SK-N-SH (cell line): Measurements from ENCODE around the gene SLC25A14. TPM values are rescaled to one million over a fixed set of nuclear protein-coding genes. Genes with fewer than 3 reads are reported as not detected.

Experiments
- CTCF ChIA-PET: fragments of 300-600, 350-600 bp; formaldehyde crosslinking; extraction: SDS; loops from one replicate; lab custom pipeline; 2021; lab: Yijun Ruan, JAX
- POLR2A ChIA-PET: fragments of 350-600 bp; sonication (Branson Sonifier 250); formaldehyde crosslinking; extraction: SDS; loops from one replicate; lab custom pipeline; 2020; ENCODE audit warnings: antibody characterized with exemption, inconsistent platforms; lab: Yijun Ruan, JAX
- DNase-seq: peaks from one replicate; pipeline ENCODE4 v3.0.0; 2012
- H2AFZ ChIP-seq: fragments of 200-600 bp; sonication (generic); 2 replicates; pipeline ENCODE4 v1.8.1; 2016; ENCODE audit warnings: antibody characterized with exemption, mild to moderate bottlenecking, low read depth
- H3F3A ChIP-seq: fragments of 200-600 bp; sonication (generic); replicated peaks from 2 replicates; pipeline ENCODE3; 2016; ENCODE audit warnings: antibody characterized with exemption, mild to moderate bottlenecking; ENCODE audit not compliant: insufficient read depth
- H3K27ac ChIP-seq, 2 experiments: fragments of 200-500 bp in 1 of 2; fragments of 200-600 bp in 1 of 2; sonication (Bioruptor generic) in 1 of 2; sonication (generic), shearing (Covaris generic) in 1 of 2; 2 replicates each; pipeline versions ENCODE4 v1.5.1 to v1.6.1; 2014 to 2016; ENCODE audit warnings: low read depth in 2 of 2, inconsistent platforms in 1 of 2, low read length in 1 of 2, mild to moderate bottlenecking in 1 of 2, mixed read lengths in 1 of 2
- H3K27me3 ChIP-seq: fragments of 200-600 bp; sonication (generic), shearing (Covaris generic); 2 replicates; pipeline ENCODE4 v1.6.1; 2016; ENCODE audit warnings: mixed run types; ENCODE audit not compliant: insufficient read depth
- H3K36me3 ChIP-seq, 2 experiments: fragments of 200-500 bp in 1 of 2; fragments of 200-600 bp in 1 of 2; sonication (Bioruptor generic) in 1 of 2; sonication (generic) in 1 of 2; replicated peaks in 1 of 2; 2 replicates each; pipeline versions ENCODE3 to v1.5.1; 2014 to 2016; ENCODE audit warnings: low read length in 1 of 2, mild to moderate bottlenecking in 1 of 2; ENCODE audit not compliant: insufficient read depth in 2 of 2, control insufficient read depth in 1 of 2
- H3K4me1 ChIP-seq, 2 experiments: fragments of 200-500 bp in 1 of 2; fragments of 200-600 bp in 1 of 2; sonication (Bioruptor generic) in 1 of 2; sonication (generic), shearing (Covaris generic) in 1 of 2; 2 replicates each; pipeline versions ENCODE4 v1.5.1 to v1.6.1; 2014 to 2016; ENCODE audit warnings: low read depth in 1 of 2, low read length in 1 of 2, mixed run types in 1 of 2; ENCODE audit not compliant: insufficient read depth in 2 of 2, control insufficient read depth in 1 of 2
- H3K4me2 ChIP-seq: fragments of 200-600 bp; sonication (generic), shearing (Covaris generic); 2 replicates; pipeline ENCODE4 v1.6.1; 2017; ENCODE audit warnings: mixed run types
- H3K4me3 ChIP-seq, 2 experiments: fragments of 200-500 bp in 1 of 2; fragments of 200-600 bp in 1 of 2; sonication (Bioruptor generic) in 1 of 2; sonication (generic), shearing (Covaris generic) in 1 of 2; 2 replicates each; pipeline versions ENCODE4 v1.5.1 to v1.8.1; 2014 to 2016; ENCODE audit warnings: low read depth in 2 of 2, inconsistent platforms in 1 of 2, low read length in 1 of 2, mild to moderate bottlenecking in 1 of 2, mixed read lengths in 1 of 2, moderate library complexity in 1 of 2
- H3K79me2 ChIP-seq: fragments of 200-600 bp; sonication (generic); 2 replicates; pipeline ENCODE4 v1.8.1; 2017; ENCODE audit warnings: mild to moderate bottlenecking; ENCODE audit not compliant: insufficient read depth
- H3K9ac ChIP-seq: fragments of 200-600 bp; sonication (generic); 2 replicates; pipeline ENCODE4 v1.6.1; 2017; ENCODE audit warnings: mixed run types
- H3K9me2 ChIP-seq: fragments of 200-600 bp; sonication (generic); 2 replicates; pipeline ENCODE4 v1.6.1; 2017; ENCODE audit warnings: mixed run types
- H3K9me3 ChIP-seq: fragments of 200-600 bp; sonication (generic); 2 replicates; pipeline ENCODE4 v1.6.1; 2017; ENCODE audit warnings: mixed run types, mild to moderate bottlenecking, moderate library complexity
- H4K20me1 ChIP-seq: fragments of 200-600 bp; sonication (generic); 2 replicates; pipeline ENCODE4 v1.6.1; 2017; ENCODE audit warnings: mild to moderate bottlenecking, mixed run types; ENCODE audit not compliant: insufficient read depth
- EP300 ChIP-seq, 2 experiments: IDR thresholded peaks; 2 replicates each; pipeline versions ENCODE4 v1.4.0 to v1.6.1; 2012; ENCODE audit warnings: borderline replicate concordance in 1 of 2, low read depth in 1 of 2, low read length in 1 of 2
- EZH2phosphoT487 ChIP-seq: fragments of 200-600 bp; sonication (generic); IDR thresholded peaks from 2 replicates; pipeline ENCODE4 v1.6.1; 2017; ENCODE audit warnings: low read depth, mixed run types, mild to moderate bottlenecking, antibody characterized with exemption, moderate library complexity, borderline replicate concordance
- FOSL2 ChIP-seq: IDR thresholded peaks from 2 replicates; pipeline ENCODE4 v1.4.0; 2012; ENCODE audit warnings: low read depth, mild to moderate bottlenecking, moderate library complexity, borderline replicate concordance
- GABPA ChIP-seq: IDR thresholded peaks from 2 replicates; pipeline ENCODE4 v1.4.0; 2012; ENCODE audit warnings: low read depth, mild to moderate bottlenecking
- JUND ChIP-seq: IDR thresholded peaks from 2 replicates; pipeline ENCODE4 v1.4.0; 2012
- MEF2A ChIP-seq: IDR thresholded peaks from 2 replicates; pipeline ENCODE4 v1.4.0; 2012; ENCODE audit warnings: low read depth, borderline replicate concordance
- MXI1 ChIP-seq: IDR thresholded peaks from 2 replicates; pipeline ENCODE4 v1.6.1; 2012; ENCODE audit warnings: mild to moderate bottlenecking, low read depth, low read length, improper control_type of control experiment
- NFIC ChIP-seq: IDR thresholded peaks from 2 replicates; pipeline ENCODE4 v1.4.0; 2012; ENCODE audit warnings: borderline replicate concordance
- NRF1 ChIP-seq: IDR thresholded peaks from 2 replicates; pipeline ENCODE4 v1.6.1; 2012; ENCODE audit warnings: low read depth, mild to moderate bottlenecking, low read length
- RFX5 ChIP-seq: IDR thresholded peaks from 2 replicates; pipeline ENCODE4 v1.6.1; 2012; ENCODE audit warnings: mild to moderate bottlenecking, improper control_type of control experiment, low read length
- SIN3A ChIP-seq: IDR thresholded peaks from 2 replicates; pipeline ENCODE4 v1.6.1; 2012; ENCODE audit warnings: low read depth, mild to moderate bottlenecking, low read length, moderate library complexity, borderline replicate concordance
- SMC3 ChIP-seq: IDR thresholded peaks from 2 replicates; pipeline ENCODE4 v1.6.1; 2012; ENCODE audit warnings: low read depth, low read length, improper control_type of control experiment
- WGBS: methylation state at CpG from one replicate; pipeline ENCODE4 v1.1.6; 2017; ENCODE audit warnings: low lambda C conversion rate; 5-methylcytosine and 5-hydroxymethylcytosine counted together
- polyA plus RNA-seq, 3 experiments: library from polyadenylated mRNA; depleted of rRNA; stranded (reverse); fragments of >200 nt; gene quantifications; 2 replicates each; pipeline ENCODE4 v1.2.3, GENCODE V29; 2012
- TF ChIP-seq, protein P1 (sequence below): IDR thresholded peaks from 2 replicates; pipeline ENCODE4 v1.4.0; 2012; ENCODE audit warnings: low read depth, borderline replicate concordance
- TF ChIP-seq, protein P2 (sequence below): fragments of 150-350 bp; IDR thresholded peaks from 2 replicates; pipeline ENCODE4 v1.6.1; 2016; ENCODE audit warnings: mild to moderate bottlenecking, low read depth, low read length
- TF ChIP-seq, protein P3 (sequence below): fragments of 200-600 bp; sonication (generic); IDR thresholded peaks from 2 replicates; pipeline ENCODE4 v1.6.1; 2017; ENCODE audit warnings: antibody characterized with exemption, mild to moderate bottlenecking, moderate library complexity
- TF ChIP-seq, protein P4 (sequence below): fragments of 150-350 bp; IDR thresholded peaks from 2 replicates; pipeline ENCODE4 v1.6.1; 2017; ENCODE audit warnings: antibody characterized with exemption, low read length, low read depth, borderline replicate concordance
- TF ChIP-seq, protein P5 (sequence below): IDR thresholded peaks from 2 replicates; pipeline ENCODE4 v1.6.1; 2012; ENCODE audit warnings: mild to moderate bottlenecking, low read depth, low read length, moderate library complexity

Gene SLC25A14
- polyA plus RNA-seq, 1 of the 3 experiments (the other 2 are of a cell fraction) = 14.0 TPM

DNA sequence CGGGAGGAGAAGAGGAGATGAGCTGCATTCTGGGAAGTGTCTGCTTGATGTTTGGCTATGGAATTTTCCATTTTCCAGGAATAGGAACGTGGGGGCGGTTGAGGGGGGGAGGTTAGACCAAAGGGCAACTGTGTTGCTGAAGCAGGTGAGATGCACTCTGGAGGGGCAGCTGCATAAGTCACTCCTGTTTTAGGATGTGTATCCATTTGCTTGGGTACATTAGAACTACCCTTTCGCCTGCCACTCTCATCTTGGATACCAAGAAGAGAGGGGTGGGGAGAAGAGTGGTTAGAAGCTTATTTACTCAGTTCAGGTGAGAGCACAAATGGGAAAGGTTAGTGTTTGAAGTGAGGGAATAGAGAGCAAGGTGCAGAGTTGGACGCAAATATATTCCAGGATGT lies 46.7 kb downstream of the SLC25A14 start:
- Histone ChIP-seq H3F3A (no peaks in the 10 kb centered on the region), H3K79me2 (no peaks in the 10 kb centered on the region), H3K27ac (no peak overlapping the region), H4K20me1 (no peaks in the 10 kb centered on the region), H3K4me3 (no peak overlapping the region), H3K4me2 (no peak overlapping the region), H3K9ac (no peak overlapping the region), H3K9me2 (no peaks in the 10 kb centered on the region), H2AFZ (no peak overlapping the region), H3K27me3 (peaks cover 6% of the 10 kb centered on the region; the same call in 1 of the 2 replicates), H3K4me1 (no peaks in the 10 kb centered on the region), H3K36me3 (no peaks in the 10 kb centered on the region), H3K9me3 (no peaks in the 10 kb centered on the region)
- no peak for DNase-seq
- ChIA-PET POLR2A (no interaction called here), CTCF (interaction anchor here (0.9 to 2.5 kb wide), 3 partner anchors 8 to 530 kb away, joined by 3 to 10 read pairs (median 3); no protein-coding TSS in a partner anchor)
- TF ChIP-seq, protein P1, sequence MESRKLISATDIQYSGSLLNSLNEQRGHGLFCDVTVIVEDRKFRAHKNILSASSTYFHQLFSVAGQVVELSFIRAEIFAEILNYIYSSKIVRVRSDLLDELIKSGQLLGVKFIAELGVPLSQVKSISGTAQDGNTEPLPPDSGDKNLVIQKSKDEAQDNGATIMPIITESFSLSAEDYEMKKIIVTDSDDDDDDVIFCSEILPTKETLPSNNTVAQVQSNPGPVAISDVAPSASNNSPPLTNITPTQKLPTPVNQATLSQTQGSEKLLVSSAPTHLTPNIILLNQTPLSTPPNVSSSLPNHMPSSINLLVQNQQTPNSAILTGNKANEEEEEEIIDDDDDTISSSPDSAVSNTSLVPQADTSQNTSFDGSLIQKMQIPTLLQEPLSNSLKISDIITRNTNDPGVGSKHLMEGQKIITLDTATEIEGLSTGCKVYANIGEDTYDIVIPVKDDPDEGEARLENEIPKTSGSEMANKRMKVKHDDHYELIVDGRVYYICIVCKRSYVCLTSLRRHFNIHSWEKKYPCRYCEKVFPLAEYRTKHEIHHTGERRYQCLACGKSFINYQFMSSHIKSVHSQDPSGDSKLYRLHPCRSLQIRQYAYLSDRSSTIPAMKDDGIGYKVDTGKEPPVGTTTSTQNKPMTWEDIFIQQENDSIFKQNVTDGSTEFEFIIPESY = no peak
- TF ChIP-seq JUND = no peak
- TF ChIP-seq, protein P2, sequence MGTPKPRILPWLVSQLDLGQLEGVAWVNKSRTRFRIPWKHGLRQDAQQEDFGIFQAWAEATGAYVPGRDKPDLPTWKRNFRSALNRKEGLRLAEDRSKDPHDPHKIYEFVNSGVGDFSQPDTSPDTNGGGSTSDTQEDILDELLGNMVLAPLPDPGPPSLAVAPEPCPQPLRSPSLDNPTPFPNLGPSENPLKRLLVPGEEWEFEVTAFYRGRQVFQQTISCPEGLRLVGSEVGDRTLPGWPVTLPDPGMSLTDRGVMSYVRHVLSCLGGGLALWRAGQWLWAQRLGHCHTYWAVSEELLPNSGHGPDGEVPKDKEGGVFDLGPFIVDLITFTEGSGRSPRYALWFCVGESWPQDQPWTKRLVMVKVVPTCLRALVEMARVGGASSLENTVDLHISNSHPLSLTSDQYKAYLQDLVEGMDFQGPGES = no peak
- no peak for TF ChIP-seq NRF1
- TF ChIP-seq MXI1 = no peak
- no peak for TF ChIP-seq SIN3A
- no peak for TF ChIP-seq FOSL2
- no peak for TF ChIP-seq RFX5
- TF ChIP-seq GABPA = no peak
- TF ChIP-seq NFIC = no peak
- TF ChIP-seq SMC3 = no peak
- TF ChIP-seq, protein P3, sequence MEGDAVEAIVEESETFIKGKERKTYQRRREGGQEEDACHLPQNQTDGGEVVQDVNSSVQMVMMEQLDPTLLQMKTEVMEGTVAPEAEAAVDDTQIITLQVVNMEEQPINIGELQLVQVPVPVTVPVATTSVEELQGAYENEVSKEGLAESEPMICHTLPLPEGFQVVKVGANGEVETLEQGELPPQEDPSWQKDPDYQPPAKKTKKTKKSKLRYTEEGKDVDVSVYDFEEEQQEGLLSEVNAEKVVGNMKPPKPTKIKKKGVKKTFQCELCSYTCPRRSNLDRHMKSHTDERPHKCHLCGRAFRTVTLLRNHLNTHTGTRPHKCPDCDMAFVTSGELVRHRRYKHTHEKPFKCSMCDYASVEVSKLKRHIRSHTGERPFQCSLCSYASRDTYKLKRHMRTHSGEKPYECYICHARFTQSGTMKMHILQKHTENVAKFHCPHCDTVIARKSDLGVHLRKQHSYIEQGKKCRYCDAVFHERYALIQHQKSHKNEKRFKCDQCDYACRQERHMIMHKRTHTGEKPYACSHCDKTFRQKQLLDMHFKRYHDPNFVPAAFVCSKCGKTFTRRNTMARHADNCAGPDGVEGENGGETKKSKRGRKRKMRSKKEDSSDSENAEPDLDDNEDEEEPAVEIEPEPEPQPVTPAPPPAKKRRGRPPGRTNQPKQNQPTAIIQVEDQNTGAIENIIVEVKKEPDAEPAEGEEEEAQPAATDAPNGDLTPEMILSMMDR = no peak
- no peak for TF ChIP-seq EP300 (IDR thresholded peaks at IDR 0.05; ENCODE audit: borderline replicate concordance in 1 of 2, low read depth in 1 of 2, low read length in 1 of 2)
- no peak for TF ChIP-seq EZH2phosphoT487
- TF ChIP-seq, protein P4, sequence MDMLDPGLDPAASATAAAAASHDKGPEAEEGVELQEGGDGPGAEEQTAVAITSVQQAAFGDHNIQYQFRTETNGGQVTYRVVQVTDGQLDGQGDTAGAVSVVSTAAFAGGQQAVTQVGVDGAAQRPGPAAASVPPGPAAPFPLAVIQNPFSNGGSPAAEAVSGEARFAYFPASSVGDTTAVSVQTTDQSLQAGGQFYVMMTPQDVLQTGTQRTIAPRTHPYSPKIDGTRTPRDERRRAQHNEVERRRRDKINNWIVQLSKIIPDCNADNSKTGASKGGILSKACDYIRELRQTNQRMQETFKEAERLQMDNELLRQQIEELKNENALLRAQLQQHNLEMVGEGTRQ = no peak
- TF ChIP-seq, protein P5, sequence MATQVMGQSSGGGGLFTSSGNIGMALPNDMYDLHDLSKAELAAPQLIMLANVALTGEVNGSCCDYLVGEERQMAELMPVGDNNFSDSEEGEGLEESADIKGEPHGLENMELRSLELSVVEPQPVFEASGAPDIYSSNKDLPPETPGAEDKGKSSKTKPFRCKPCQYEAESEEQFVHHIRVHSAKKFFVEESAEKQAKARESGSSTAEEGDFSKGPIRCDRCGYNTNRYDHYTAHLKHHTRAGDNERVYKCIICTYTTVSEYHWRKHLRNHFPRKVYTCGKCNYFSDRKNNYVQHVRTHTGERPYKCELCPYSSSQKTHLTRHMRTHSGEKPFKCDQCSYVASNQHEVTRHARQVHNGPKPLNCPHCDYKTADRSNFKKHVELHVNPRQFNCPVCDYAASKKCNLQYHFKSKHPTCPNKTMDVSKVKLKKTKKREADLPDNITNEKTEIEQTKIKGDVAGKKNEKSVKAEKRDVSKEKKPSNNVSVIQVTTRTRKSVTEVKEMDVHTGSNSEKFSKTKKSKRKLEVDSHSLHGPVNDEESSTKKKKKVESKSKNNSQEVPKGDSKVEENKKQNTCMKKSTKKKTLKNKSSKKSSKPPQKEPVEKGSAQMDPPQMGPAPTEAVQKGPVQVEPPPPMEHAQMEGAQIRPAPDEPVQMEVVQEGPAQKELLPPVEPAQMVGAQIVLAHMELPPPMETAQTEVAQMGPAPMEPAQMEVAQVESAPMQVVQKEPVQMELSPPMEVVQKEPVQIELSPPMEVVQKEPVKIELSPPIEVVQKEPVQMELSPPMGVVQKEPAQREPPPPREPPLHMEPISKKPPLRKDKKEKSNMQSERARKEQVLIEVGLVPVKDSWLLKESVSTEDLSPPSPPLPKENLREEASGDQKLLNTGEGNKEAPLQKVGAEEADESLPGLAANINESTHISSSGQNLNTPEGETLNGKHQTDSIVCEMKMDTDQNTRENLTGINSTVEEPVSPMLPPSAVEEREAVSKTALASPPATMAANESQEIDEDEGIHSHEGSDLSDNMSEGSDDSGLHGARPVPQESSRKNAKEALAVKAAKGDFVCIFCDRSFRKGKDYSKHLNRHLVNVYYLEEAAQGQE = no peak
- no peak for TF ChIP-seq MEF2A
- WGBS = 11% methylated on average over 5 of the region's 5 CpGs
